HG03558 (cell line): ENCODE measurements around the gene S100A16.
"Not testable (repeated sequence)": the region's sequence is repeated elsewhere in the genome, so short reads cannot be mapped to it uniquely, and the experiment has no call there.

ENCODE experiments used
- ATAC-seq: cut with Tn5 transposase; IDR thresholded peaks from one replicate; pipeline ENCODE4 v1.9.1; 2021; ENCODE audit warnings: moderate number of reproducible peaks; ENCODE audit not compliant: unreplicated experiment; ENCODE audit errors: extremely low read depth

S100A16 gene

DNA sequence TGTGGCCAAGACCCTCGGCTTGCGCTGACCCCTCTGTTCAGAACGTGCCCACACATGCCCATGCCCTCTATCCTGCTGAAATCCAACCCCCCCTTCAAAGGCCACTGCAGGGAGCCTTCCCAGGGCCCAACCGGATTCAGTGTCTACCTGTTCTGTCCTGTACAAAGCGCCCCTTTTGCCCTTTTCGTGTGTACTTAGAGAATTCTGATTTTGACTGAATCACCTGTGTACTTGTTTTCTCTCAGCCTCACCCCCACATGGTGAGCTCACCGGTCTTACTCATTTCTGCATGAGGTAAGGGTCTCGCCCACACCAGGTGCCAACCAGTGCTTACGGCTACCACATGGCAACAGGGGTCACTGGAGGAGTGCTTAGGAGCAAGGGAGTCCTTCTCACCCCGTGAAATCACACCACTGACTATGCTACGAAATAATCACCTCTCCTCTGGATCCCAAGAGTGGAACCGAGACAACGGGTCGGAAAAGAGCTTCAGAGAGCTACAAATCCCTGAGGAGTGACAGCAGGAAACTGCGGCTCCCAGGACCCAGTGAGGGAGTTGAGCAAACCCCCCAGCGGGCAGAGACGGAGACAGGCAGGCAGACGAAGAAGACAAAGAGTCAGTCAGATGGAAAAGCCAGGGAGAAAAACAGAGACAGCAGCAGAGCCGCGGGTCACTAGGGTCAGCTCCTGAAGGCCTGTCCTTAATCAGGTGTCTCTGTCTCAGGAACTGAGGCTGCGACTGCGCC lies 45.1 kb downstream of the S100A16 start:
- no peak for ATAC-seq

DNA sequence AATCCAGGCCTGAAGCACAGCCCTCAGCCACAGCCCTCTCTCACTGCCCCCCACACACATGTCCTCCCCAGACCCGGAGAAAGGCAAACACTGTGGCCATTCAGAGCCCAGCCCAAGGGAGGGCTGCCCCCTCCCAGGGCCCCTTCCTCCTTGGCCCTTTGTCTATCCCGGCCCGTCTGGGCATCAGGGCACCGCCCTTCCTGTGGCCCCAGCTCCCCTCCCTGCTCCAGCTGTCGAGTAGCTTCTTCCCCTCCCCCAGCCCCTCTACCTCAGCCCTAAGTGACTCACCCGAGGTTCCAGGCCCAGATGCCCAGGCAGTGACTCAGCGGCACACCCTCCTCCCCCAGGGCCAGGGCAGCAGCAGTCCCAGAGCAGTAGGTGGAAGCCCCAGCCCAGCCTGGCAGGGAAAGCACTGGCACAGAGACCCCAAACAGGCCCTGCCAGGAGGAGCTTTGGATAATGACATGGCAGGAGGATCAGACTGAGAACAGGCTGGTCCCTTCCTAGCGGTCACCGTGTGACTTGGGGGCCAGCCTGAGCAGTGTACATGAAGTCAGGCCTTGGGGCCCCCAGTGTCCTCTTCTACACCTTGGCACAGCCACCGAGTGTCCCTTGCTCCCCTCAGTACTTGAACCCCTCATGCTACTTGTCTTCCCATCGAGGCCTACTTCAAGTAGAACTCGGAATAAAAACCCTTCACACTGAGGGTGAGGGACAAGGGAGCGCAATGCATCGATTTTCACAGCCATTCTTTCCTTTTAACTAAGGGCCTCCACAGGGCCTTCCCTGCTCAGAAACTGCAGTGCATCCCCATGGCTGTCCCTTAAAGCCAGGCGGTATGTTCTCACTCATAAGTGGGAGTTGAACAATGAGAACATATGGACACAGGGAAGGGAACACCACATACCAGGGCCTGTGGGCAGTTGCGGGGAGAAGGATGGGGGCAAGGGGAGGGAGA lies 46.2 kb downstream of the S100A16 start:
- no peak for ATAC-seq

DNA sequence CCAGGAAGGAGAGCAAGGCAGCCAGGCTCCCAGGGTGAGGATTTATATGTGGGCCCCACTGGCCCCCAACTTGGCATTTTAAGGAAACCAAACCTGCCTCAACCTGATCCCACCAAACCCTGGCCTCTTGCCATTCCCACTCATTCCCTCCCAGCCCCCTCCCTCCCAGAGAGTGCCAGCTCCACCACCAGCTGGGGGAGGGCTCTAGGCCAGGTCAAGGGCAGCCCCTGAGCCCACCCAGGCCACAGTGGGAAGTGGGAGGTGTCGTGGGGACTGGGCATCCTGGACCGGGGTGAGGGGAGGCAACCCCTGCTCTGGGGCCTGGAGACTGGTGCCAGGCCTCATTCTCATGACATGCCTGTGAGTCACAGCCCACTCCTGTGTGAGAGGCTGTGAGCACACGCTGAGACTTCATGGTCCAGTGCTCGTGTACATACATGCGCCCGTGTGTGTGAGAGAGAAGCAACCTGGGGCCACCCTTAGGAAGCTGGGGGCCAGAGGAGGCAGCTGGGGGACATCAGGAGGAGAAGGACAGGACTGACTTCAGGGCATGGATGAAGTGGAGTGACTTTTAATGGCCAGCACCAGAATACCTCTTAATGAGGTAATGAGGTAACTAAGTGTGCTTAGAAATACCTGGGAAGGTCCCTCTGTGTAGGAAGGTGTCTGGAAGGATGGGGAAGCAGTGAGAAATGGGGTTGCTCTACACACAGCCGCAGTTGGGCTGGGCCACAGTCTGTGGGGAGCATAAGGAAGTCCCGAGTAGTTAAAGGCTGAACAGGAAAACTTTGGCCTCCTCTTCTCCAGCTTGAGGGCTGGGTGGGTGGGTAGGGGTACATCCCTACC lies 47.2 kb downstream of the S100A16 start, which contains the start of gene S100A2:
TSS of gene S100A2 (minus strand) at position 316 of the 846 bp plus-strand sequence. CDS start 1,967 bp downstream, outside the sequence.
- peak; percentile 45 for ATAC-seq

DNA sequence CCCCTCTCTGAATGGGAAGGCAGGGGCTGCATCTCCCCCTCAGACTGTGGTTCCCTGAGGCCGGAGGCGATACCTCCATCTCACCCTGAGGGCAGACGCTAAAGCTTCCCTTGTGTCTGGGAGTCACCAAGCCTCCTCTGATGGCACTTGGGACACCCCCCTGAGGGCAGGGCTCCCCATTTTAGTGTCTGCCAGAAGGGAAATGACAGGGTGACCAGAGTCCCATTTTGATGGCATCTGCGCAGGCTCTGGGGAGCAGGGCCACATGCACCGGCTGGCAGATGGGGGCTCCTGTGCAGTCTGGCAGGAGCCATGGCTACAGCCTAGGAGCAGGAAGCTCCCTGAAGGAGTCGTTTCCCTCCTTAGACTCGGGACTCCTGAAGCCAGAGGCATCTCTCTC lies 48.9 kb downstream of the S100A16 start:
- ATAC-seq = no peak

DNA sequence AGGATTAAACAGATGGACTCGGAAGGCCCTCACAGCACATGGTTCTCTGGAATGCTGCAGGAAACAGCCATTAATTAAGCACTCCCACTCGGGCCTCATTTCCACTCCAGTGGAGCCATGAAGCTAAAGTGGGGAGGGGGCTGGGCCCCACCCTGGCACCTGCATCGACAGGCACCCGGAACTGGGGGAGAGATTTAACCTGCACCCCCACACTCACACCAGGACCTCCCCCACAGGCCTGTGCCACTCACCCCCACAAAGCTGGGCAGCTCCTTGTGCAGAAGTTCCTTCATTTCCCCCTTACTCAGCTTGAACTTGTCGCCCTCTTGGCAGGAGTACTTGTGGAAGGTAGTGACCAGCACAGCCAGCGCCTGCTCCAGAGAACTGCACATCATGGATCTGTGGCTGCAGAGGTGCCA lies 49.4 kb downstream of the S100A16 start:
- no peak for ATAC-seq

DNA sequence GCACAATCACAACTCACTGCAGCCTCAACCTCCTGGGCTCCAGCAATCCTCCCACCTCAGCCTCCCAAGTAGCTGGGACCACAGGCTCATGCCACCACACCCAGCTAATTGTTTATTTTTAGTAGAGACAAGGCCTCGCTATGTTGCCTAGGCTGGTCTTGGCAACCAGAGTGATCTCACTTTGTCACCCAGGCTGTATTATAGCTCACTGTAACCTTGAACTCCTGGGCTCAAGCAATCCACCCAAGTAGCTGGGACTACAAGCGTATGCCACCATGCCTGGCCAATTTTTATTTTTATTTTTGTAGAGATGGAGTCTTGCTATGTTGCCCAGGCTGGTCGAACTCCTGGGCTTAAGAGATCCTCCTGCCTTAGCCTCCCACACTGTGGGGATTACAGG lies 50.9 kb downstream of the S100A16 start:
- not testable (repeated sequence) for ATAC-seq

DNA sequence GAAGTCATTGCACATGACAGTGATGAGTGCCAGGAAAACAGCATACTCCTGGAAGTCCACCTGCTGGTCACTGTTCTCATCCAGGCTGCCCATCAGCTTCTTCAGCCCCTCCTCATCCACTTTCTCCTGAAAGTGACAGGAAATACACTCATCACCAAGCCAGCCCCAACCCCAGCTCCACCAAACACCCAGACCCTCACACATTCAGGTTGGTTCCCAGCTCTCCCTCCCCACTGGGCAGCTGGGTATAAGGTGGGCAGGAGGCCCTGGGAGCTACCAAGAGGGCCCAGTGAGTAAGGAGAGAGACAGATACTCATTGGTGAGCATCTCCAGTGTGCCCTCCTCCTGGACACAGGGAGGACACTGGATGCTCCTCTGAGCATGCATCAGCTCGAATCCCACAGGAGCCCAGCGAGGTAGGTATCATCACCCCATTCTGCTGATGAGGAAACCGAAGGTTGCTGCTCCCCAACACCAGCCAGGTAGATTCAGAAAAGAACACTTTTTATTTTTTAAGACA lies 51.4 kb downstream of the S100A16 start:
- no peak for ATAC-seq

DNA sequence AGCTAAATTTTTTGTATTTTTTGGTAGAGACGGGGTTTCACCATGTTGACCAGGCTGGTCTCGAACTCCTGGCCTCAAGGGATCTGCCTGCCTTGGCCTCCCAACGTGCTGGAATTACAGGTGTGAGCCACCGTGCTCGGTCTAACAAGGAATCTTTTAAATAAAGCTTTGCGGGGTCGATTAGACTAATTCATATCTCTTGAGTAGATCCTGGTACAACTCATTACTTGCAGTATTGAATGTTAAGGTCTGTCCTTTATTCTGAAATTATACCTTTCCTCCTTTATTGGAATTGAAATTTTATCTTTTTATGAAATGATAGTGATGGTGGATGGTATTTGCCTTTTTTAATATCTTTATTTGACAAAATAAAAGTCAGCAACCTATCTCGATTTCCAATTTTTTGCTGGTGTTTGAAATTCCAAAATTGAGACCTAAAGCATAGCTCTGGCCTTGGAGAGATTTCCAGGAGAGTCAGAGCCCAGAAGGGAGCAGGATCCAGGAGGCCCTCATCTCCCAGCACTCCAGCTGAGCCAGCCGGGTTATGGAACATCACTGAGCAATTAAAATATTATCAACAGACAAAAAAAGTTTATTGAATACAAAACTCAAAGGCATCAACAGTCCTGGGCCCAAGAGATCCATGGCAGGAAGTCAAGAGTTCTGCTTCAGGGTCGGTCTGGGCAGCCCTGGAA lies 52.0 kb downstream of the S100A16 start:
- no peak for ATAC-seq

DNA sequence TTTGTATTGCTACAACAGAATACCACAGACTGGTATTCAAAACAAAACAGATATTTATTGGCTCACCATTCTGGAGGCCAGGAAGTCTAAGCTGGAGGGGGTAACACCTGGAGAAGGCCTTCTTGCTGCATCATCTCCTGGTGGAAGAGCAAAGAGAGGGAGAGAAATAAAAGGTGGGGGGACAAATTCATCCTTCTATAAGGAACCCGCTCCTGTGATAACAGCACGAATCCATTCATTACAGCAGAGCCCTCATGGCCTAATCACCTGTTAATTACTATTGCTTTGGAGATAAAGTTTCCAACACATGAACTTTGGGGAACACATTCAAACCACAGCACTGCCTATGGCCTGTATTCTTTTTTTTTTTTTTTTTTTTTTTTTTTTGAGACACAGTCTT lies 52.7 kb downstream of the S100A16 start:
- no peak for ATAC-seq

DNA sequence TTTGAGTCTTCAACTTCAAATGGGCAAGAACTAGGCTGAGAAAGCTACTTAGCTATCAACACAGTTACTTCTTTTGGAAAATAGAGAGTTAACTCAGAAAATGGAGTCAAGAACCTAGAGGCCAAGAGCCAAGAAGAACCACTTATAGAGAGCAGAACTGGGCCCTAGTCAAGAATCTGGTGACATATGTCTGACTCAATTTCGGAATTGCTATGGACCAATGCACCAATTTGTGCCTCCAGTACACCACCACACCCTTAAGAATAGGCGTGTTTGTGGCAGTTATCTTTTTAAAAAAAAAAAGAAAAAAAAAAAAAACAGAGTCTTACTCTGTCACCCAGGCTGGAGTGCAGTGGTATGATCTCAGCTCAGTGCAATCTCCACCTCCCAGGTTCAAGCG lies 55.1 kb downstream of the S100A16 start:
- ATAC-seq = no peak
